T-helper 9 cell (primary cell): ENCODE measurements around the gene VWA5B1.
"Not testable (repeated sequence)": the region's sequence is repeated elsewhere in the genome, so short reads cannot be mapped to it uniquely, and the experiment has no call there.

Experiments used
- DNase-seq: peaks from one replicate; pipeline ENCODE4 v3.0.0-alpha.2; 2020
- total RNA-seq, 2 donors: gene quantifications; one replicate each; lab custom pipeline; 2026; lab: John Stamatoyannopoulos, UW

VWA5B1 gene
- total RNA-seq = 0 reads per million in 2 donors

- no peak for DNase-seq
Measured at GRCh38 chr1:20290624-20291597, at the start of gene VWA5B1. Gene VWA5B1, plus strand, starts transcription at chr1:20290875. Its CDS starts 19,727 bp downstream, at chr1:20310602.

- DNase-seq = no peak
Measured at GRCh38 chr1:20242890-20243479, 47.7 kb upstream of the VWA5B1 start.

GRCh38 chr1:20248971-20249612 is 41.6 kb upstream of the VWA5B1 start:
- no peak for DNase-seq

GRCh38 chr1:20250340-20250989 is 40.2 kb upstream of the VWA5B1 start:
- DNase-seq = no peak

- DNase-seq = no peak
Measured at GRCh38 chr1:20252587-20252986, 38.1 kb upstream of the VWA5B1 start.

- no peak for DNase-seq
Measured at GRCh38 chr1:20255666-20256065, 35.0 kb upstream of the VWA5B1 start.

- no peak for DNase-seq
Measured at GRCh38 chr1:20259646-20260045, 31.0 kb upstream of the VWA5B1 start.

GRCh38 chr1:20261095-20261494 is 29.6 kb upstream of the VWA5B1 start:
- no peak for DNase-seq

GRCh38 chr1:20262810-20263534 is 27.7 kb upstream of the VWA5B1 start:
- DNase-seq = no peak

- no peak for DNase-seq
Measured at GRCh38 chr1:20265250-20265649, 25.4 kb upstream of the VWA5B1 start.

GRCh38 chr1:20266141-20266540 is 24.5 kb upstream of the VWA5B1 start:
- no peak for DNase-seq

- no peak for DNase-seq
Measured at GRCh38 chr1:20266642-20267041, 24.0 kb upstream of the VWA5B1 start.

GRCh38 chr1:20271498-20272400 is 18.9 kb upstream of the VWA5B1 start:
- no peak for DNase-seq

GRCh38 chr1:20273716-20274115 is 17.0 kb upstream of the VWA5B1 start:
- not testable (repeated sequence) for DNase-seq

GRCh38 chr1:20275319-20275925 is 15.3 kb upstream of the VWA5B1 start:
- no peak for DNase-seq

GRCh38 chr1:20276485-20277159 is 14.1 kb upstream of the VWA5B1 start:
- DNase-seq = no peak

- no peak for DNase-seq
Measured at GRCh38 chr1:20278692-20279130, 12.0 kb upstream of the VWA5B1 start.

GRCh38 chr1:20279509-20279908 is 11.2 kb upstream of the VWA5B1 start:
- no peak for DNase-seq

GRCh38 chr1:20280341-20280740 is 10.3 kb upstream of the VWA5B1 start:
- no peak for DNase-seq

GRCh38 chr1:20280906-20281305 is 9.8 kb upstream of the VWA5B1 start:
- DNase-seq = no peak
